Transverse colon (tissue), 3 donors: ENCODE results near the gene PEX14.

Experiments
- EP300 ChIP-seq: sonication (generic); formaldehyde crosslinking; IDR thresholded peaks from one replicate; pipeline ENCODE4 v1.6.1; 2017; ENCODE audit warnings: antibody characterized with exemption, low read depth
- POLR2A ChIP-seq: fragments of 450-650 bp; IDR thresholded peaks from one replicate; pipeline ENCODE4 v1.6.1; 2016; ENCODE audit warnings: antibody characterized with exemption, mild to moderate bottlenecking, moderate library complexity
- TF ChIP-seq, protein P1 (sequence below), 5 experiments: fragments of 200-600 bp in 3 of 5; fragments of 450-650 bp in 2 of 5; sonication (generic) in 3 of 5; IDR thresholded peaks; 1 replicate in 2 of 5; 2 replicates in 3 of 5; pipeline ENCODE4 v1.5.1; 2016 to 2017; ENCODE audit warnings: antibody characterized with exemption in 5 of 5, inconsistent platforms in 3 of 5, mild to moderate bottlenecking in 2 of 5, moderate library complexity in 1 of 5

DNA sequence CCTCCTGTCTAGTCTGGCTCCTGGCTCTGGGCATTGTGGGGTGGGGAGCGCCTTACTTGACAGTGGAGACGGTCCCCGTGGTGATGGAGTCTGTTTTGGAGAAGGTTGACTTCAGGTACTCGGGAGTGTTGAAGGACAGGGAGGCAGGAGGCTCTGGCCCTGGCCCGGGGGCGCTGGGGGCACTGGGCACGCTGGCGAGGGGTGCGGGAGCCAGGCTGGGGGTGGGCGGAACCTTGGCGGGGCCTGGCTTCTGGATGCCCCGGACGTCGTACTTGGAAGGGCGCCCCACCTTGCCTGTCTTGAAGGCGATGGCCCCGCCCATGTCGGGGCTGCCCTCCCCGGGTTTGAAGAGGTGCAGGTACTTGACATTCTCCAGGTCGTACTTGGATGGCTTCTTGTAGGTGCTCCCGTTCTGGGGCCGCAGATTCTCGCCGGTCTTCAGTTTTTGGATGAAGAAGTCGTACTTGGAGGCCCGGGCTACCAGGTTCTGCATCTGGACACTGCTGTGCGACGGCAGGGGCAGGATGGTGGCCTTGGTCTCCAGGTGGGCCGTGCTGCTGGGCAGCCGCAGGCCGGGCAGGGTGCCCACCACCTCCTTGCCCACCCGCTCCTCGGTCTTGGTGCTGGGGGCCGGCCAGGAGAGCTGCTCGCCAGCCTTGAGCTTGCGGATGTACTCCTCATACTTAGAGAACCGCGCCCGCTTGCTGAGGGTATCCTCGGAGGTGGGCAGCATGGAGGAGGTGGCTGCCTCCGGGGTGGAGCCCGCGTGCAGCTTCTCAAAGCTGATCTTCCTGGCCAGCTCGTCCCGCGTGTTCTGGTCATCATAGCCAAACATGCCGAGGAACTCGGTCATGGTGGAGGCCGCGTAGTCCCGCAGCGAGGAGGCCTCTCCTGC, 185.1 kb downstream of the PEX14 start:
- TF ChIP-seq, protein P1, sequence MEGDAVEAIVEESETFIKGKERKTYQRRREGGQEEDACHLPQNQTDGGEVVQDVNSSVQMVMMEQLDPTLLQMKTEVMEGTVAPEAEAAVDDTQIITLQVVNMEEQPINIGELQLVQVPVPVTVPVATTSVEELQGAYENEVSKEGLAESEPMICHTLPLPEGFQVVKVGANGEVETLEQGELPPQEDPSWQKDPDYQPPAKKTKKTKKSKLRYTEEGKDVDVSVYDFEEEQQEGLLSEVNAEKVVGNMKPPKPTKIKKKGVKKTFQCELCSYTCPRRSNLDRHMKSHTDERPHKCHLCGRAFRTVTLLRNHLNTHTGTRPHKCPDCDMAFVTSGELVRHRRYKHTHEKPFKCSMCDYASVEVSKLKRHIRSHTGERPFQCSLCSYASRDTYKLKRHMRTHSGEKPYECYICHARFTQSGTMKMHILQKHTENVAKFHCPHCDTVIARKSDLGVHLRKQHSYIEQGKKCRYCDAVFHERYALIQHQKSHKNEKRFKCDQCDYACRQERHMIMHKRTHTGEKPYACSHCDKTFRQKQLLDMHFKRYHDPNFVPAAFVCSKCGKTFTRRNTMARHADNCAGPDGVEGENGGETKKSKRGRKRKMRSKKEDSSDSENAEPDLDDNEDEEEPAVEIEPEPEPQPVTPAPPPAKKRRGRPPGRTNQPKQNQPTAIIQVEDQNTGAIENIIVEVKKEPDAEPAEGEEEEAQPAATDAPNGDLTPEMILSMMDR (IDR thresholded peaks at IDR 0.05): no peak
- TF ChIP-seq POLR2A (no peak), EP300 (no peak)
